K562 (cell line): ENCODE results near the gene ALG5. TPM values are rescaled to one million over a fixed set of nuclear protein-coding genes. Genes with fewer than 3 reads are reported as not detected.

ENCODE experiments used
- ATAC-seq: fragments of 200-7000 bp; cut with Tn5 transposase; 3 replicates; pipeline ENCODE4 v1.9.1; 2020; ENCODE audit warnings: moderate library complexity
- BruUV-seq: library from RNA; stranded (reverse); fragments of 400-500 nt; replicated peaks from 2 replicates; lab custom pipeline; 2021; lab: Mats Ljungman, UMichigan
- CTCF ChIA-PET: fragments of 300-600 bp; formaldehyde crosslinking; extraction: SDS; loops from one replicate; lab custom pipeline; 2021; ENCODE audit warnings: low intra/inter-chr PET ratio; lab: Yijun Ruan, JAX
- POLR2A ChIA-PET: fragments of 300-600, 350-650 bp; sonication (Branson Sonifier 250); formaldehyde crosslinking; extraction: SDS; loops from one replicate; lab custom pipeline; 2021; ENCODE audit warnings: antibody characterized with exemption, inconsistent platforms; lab: Yijun Ruan, JAX
- DNase-seq, 4 experiments: peaks; one replicate each; pipeline versions ENCODE4 v3.0.0 to v3.0.0-alpha.2; 2011 to 2018; ENCODE audit warnings: low spot score in 3 of 4, mixed read lengths in 3 of 4; ENCODE audit errors: extremely low read depth in 1 of 4
- FAIRE-seq: peaks from 2 replicates; lab custom pipeline; 2011; peaks lifted over from hg19 to GRCh38; lab: Jason Lieb, UNC
- H2AFZ ChIP-seq: 2 replicates; pipeline ENCODE4 v1.6.0; 2011; ENCODE audit warnings: low read depth, low read length, control low read depth, inconsistent platforms
- H3K27ac ChIP-seq: fragments of 200-600 bp; 3 replicates; pipeline ENCODE4 v1.8.0; 2011; ENCODE audit warnings: low read depth, mild to moderate bottlenecking, control low read depth, inconsistent platforms, low read length, moderate library complexity, mixed read lengths; ENCODE audit errors: extremely low read depth
- H3K27me3 ChIP-seq, 2 experiments: fragments of 300-600 bp in 1 of 2; 2 replicates in 1 of 2; 3 replicates in 1 of 2; pipeline versions ENCODE4 v1.6.0 to v1.8.0; 2011; ENCODE audit warnings: inconsistent platforms in 2 of 2, low read length in 2 of 2, mild to moderate bottlenecking in 1 of 2, mixed read lengths in 1 of 2, moderate library complexity in 1 of 2; ENCODE audit not compliant: control insufficient read depth in 2 of 2, insufficient read depth in 2 of 2
- H3K36me3 ChIP-seq: fragments of 300-600 bp; 3 replicates; pipeline ENCODE4 v1.8.0; 2011; ENCODE audit warnings: mild to moderate bottlenecking, low read length, inconsistent platforms; ENCODE audit not compliant: control insufficient read depth, insufficient read depth
- H3K4me1 ChIP-seq, 2 experiments: fragments of 200-600 bp in 1 of 2; replicated peaks in 1 of 2; 2 replicates in 1 of 2; 3 replicates in 1 of 2; pipeline versions ENCODE4 v1.5.1 to v1.8.0; 2011; ENCODE audit warnings: inconsistent platforms in 2 of 2, low read length in 2 of 2, mild to moderate bottlenecking in 1 of 2, mixed read lengths in 1 of 2, moderate library complexity in 1 of 2; ENCODE audit not compliant: control insufficient read depth in 2 of 2, insufficient read depth in 2 of 2
- H3K4me2 ChIP-seq: 2 replicates; pipeline ENCODE4 v1.6.1; 2011; ENCODE audit warnings: low read length, control low read depth, inconsistent platforms, mixed read lengths; ENCODE audit not compliant: insufficient read depth
- H3K4me3 ChIP-seq: fragments of 200-600 bp; sonication (generic), shearing (Covaris generic); 2 replicates; pipeline ENCODE4 v1.5.1; 2016; ENCODE audit warnings: control low read depth, inconsistent platforms
- H3K79me2 ChIP-seq: fragments of 200-600 bp; 3 replicates; pipeline ENCODE4 v1.8.0; 2011; ENCODE audit warnings: low read length, inconsistent platforms; ENCODE audit not compliant: control insufficient read depth, insufficient read depth
- H3K9ac ChIP-seq, 2 experiments: 2 replicates each; pipeline versions ENCODE4 v1.6.0 to v1.6.1; 2011; ENCODE audit warnings: low read depth in 2 of 2, low read length in 2 of 2, control low read depth in 1 of 2, inconsistent platforms in 1 of 2, mild to moderate bottlenecking in 1 of 2, mixed read lengths in 1 of 2; ENCODE audit not compliant: insufficient read depth in 1 of 2
- H3K9me1 ChIP-seq: one replicate; pipeline ENCODE4 v1.6.0; 2011; ENCODE audit warnings: inconsistent platforms, mild to moderate bottlenecking, low read length, moderate library complexity; ENCODE audit not compliant: control insufficient read depth, insufficient read depth
- H3K9me3 ChIP-seq: replicated peaks from 2 replicates; pipeline ENCODE4 v1.5.1; 2011; ENCODE audit warnings: low read depth, low read length, inconsistent platforms; ENCODE audit not compliant: control insufficient read depth, insufficient read depth
- H4K20me1 ChIP-seq: replicated peaks from 2 replicates; pipeline ENCODE4 v1.6.1; 2011; ENCODE audit warnings: low read length, inconsistent platforms, mixed read lengths; ENCODE audit not compliant: control insufficient read depth, insufficient read depth
- CBFA2T3 ChIP-seq: fragments of 450-650 bp; IDR thresholded peaks from 2 replicates; pipeline ENCODE4 v1.6.1; 2017
- ELF1 ChIP-seq: fragments of 200-800 bp; sonication (Bioruptor generic); IDR thresholded peaks from 2 replicates; pipeline ENCODE4 v1.6.1; 2016; ENCODE audit warnings: missing genetic modification characterization, missing compliant biosample characterization
- EWSR1 ChIP-seq: fragments of 450-650 bp; IDR thresholded peaks from 2 replicates; pipeline ENCODE4 v1.6.1; 2018; ENCODE audit warnings: borderline replicate concordance, mild to moderate bottlenecking, low read depth, moderate library complexity; ENCODE audit not compliant: partially characterized antibody
- FOSL1 ChIP-seq: fragments of 200-800 bp; sonication (Bioruptor generic); conservative IDR thresholded peaks from 2 replicates; pipeline ENCODE4 v1.6.1; 2016; ENCODE audit warnings: missing genetic modification characterization, missing compliant biosample characterization
- FOXA3 ChIP-seq, 2 experiments: fragments of 450-650 bp in 1 of 2; sonication (generic) in 1 of 2; formaldehyde crosslinking; IDR thresholded peaks in 1 of 2; conservative IDR thresholded peaks in 1 of 2; 2 replicates each; pipeline versions ENCODE4 v1.4.0 to v1.8.0; 2020 to 2022; ENCODE audit warnings: mild to moderate bottlenecking in 2 of 2, missing genetic modification reagents in 1 of 2
- HDAC1 ChIP-seq, 2 experiments: fragments of 450-650 bp; IDR thresholded peaks; 2 replicates each; pipeline ENCODE4 v1.6.1; 2016 to 2017; ENCODE audit warnings: inconsistent platforms in 1 of 2, mild to moderate bottlenecking in 1 of 2, moderate library complexity in 1 of 2
- LEF1 ChIP-seq: fragments of 450-650 bp; IDR thresholded peaks from 2 replicates; pipeline ENCODE4 v1.6.1; 2016; ENCODE audit warnings: mild to moderate bottlenecking
- MTA1 ChIP-seq: fragments of 450-650 bp; IDR thresholded peaks from 2 replicates; pipeline ENCODE4 v1.6.1; 2017; ENCODE audit warnings: borderline replicate concordance
- PTTG1 ChIP-seq: fragments of 450-650 bp; IDR thresholded peaks from 2 replicates; pipeline ENCODE4 v1.6.1; 2016; ENCODE audit warnings: low read depth, mild to moderate bottlenecking, missing genetic modification characterization, missing compliant biosample characterization
- SRSF9 ChIP-seq: fragments of 200-400 bp; formaldehyde crosslinking; IDR thresholded peaks from 2 replicates; pipeline ENCODE4 v1.6.1; 2017; ENCODE audit warnings: low read depth, low read length, borderline replicate concordance
- TAF1 ChIP-seq: IDR thresholded peaks from 2 replicates; pipeline ENCODE4 v1.6.1; 2011; ENCODE audit warnings: mild to moderate bottlenecking, low read length, moderate library complexity; ENCODE audit not compliant: insufficient read depth, control insufficient read depth, severe bottlenecking; ENCODE audit errors: extremely low read depth
- WGBS: fragments of 100-300 bp; shearing (Covaris generic); methylation state at CpG from one replicate; pipeline ENCODE4 v1.1.6; 2016; ENCODE audit warnings: low coverage, mixed read lengths; ENCODE audit not compliant: insufficient coverage; ENCODE audit errors: missing lambda C conversion rate; 5-methylcytosine and 5-hydroxymethylcytosine counted together
- in situ Hi-C: fragments of 300-500 bp; cut with MboI; formaldehyde crosslinking; loops from 4 replicates; pipeline ENCODE4 v1.15.0; 2018; ENCODE audit warnings: inconsistent platforms, mixed read lengths
- intact Hi-C: fragments of 100-400 bp; cut with micrococcal nuclease; formaldehyde crosslinking; loops from 2 replicates; pipeline ENCODE4 v1.14.2; 2022
- polyA plus RNA-seq, 8 experiments: library from polyadenylated mRNA; depleted of rRNA in 4 of 8; stranded (reverse) in 5 of 8; unstranded in 3 of 8; fragments of >200 nt; fragmentation: Nextera tagmentation in 2 of 8; fragmentation: Illumina TruSeq in 1 of 8; extraction: Ambion mirVana in 2 of 8; extraction: Trizol in 1 of 8; gene quantifications; 2 replicates each; pipeline versions ENCODE4 v1.2.1 to v1.2.3, GENCODE V29; 2011 to 2014; ENCODE audit warnings: inconsistent platforms in 1 of 8, missing spikeins in 1 of 8
- total RNA-seq, 7 experiments: library from RNA; depleted of rRNA in 6 of 7; stranded (reverse); fragments of >200 nt in 6 of 7; fragmentation: Illumina TruSeq in 2 of 7; extraction: Trizol in 2 of 7; gene quantifications; 2 replicates each; pipeline versions ENCODE4 v1.2.1 to v1.2.3, GENCODE V29; 2011 to 2021; ENCODE audit warnings: low replicate concordance in 1 of 7
- TF ChIP-seq, protein P1 (sequence below), 2 experiments: fragments of 200-800 bp in 1 of 2; sonication (Bioruptor generic) in 1 of 2; sonication (generic) in 1 of 2; formaldehyde crosslinking in 1 of 2; IDR thresholded peaks in 1 of 2; conservative IDR thresholded peaks in 1 of 2; 2 replicates each; pipeline versions ENCODE4 v1.5.0 to v1.6.1; 2016 to 2020; ENCODE audit warnings: missing compliant biosample characterization in 1 of 2, missing genetic modification characterization in 1 of 2, missing genetic modification reagents in 1 of 2

Gene ALG5
- total and polyA plus RNA-seq, 9 of the 15 experiments (the other 6 are each of a cell fraction or from before 2014, with no cell fraction given) = 33.6 to 80.5 (median 48.2) TPM

DNA sequence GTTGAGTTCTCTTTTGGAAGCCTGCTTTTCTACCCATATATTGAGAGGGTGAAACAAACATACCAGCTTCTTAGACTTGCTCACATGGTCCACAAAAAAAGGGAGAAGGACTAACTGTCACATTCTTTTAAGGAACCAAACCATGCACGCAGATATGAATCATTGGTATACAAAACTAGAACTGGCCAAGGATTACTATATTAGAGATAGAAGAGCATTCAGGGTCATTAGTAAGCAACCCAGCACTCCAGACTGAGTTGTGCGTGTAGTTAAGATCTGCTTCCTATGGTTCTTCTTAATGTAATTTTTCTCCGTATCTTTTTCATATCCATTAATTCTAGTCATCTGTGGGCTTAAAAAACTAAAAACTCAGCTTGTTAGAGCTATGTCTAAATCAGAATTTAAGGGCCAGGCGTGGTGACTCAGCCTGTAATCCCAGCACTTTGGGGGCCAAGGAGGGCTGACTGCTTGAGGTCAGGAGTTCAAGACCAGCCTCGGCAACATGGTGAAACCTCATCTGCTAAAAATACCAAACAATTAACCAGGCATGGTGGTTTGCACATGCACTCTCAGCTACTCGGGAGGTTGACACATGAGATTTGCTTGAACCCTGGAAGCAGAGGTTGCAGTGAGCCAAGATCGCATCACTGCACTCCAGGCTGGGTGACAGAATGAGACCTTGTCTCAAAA is 19.6 kb downstream of the ALG5 start (continued):
- TF ChIP-seq, protein P1, sequence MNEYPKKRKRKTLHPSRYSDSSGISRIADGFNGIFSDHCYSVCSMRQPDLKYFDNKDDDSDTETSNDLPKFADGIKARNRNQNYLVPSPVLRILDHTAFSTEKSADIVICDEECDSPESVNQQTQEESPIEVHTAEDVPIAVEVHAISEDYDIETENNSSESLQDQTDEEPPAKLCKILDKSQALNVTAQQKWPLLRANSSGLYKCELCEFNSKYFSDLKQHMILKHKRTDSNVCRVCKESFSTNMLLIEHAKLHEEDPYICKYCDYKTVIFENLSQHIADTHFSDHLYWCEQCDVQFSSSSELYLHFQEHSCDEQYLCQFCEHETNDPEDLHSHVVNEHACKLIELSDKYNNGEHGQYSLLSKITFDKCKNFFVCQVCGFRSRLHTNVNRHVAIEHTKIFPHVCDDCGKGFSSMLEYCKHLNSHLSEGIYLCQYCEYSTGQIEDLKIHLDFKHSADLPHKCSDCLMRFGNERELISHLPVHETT (CRISPR knock-in tag; conservative IDR thresholded peaks at IDR 0.05 in 1 of 2, IDR thresholded peaks at IDR 0.05 in 1 of 2) = no peak

DNA sequence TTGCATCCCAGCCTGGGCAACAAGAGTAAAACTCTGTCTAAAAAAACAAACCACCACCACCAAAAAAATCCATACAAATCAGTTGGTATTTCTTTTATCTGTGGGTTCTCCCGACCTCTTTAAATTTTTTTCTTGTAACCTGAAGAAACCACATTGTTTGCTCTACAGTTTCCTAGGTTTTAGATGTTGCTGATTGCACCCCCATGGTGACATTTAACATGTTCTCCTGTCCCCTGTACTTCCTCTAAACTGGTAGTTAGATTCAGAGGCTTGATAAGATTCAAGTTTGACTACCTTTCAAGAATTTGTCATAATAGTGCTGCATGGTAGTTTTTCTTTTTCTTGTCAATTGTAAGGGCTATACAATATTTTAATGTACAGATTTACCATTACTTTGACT is 24.0 kb downstream of the ALG5 start:
- intact Hi-C loops = no loop called here
- Histone ChIP-seq H3K79me2 (no peaks in the 10 kb centered on the region), H3K27ac (no peak overlapping the region), H3K27me3 (no peaks in the 10 kb centered on the region)
- DNase-seq (no peak), ATAC-seq (no peak)
- CTCF ChIA-PET = no interaction called here
- TF ChIP-seq LEF1 (no peak), EWSR1 (no peak), PTTG1 (tag) (no peak), MTA1 (no peak), CBFA2T3 (no peak), FOXA3 (CRISPR knock-in tag; conservative IDR thresholded peaks at IDR 0.05 in 1 of 2, IDR thresholded peaks at IDR 0.05 in 1 of 2) (no peak), FOSL1 (tag) (no peak), ELF1 (tag) (no peak), HDAC1 (IDR thresholded peaks at IDR 0.05) (no peak), SRSF9 (no peak), TAF1 (no peak)
- TF ChIP-seq, all 486 proteins: peak for 0
- FAIRE-seq = no peak
- no peak overlapping the region for H3K4me3 ChIP-seq
- H3K4me2 ChIP-seq = no peak overlapping the region
- H2AFZ ChIP-seq = no peak overlapping the region
- 80% methylated on average over 1 of the region's 1 CpG for WGBS
- peaks cover 45% of the 10 kb centered on the region for H3K36me3 ChIP-seq
- no peak overlapping the region for H3K9ac ChIP-seq
- H3K9me1 ChIP-seq = no peaks in the 10 kb centered on the region
- no TSS peak for BruUV-seq
- H4K20me1 ChIP-seq = no peaks in the 10 kb centered on the region
- POLR2A ChIA-PET = no interaction called here
- H3K9me3 ChIP-seq = no peaks in the 10 kb centered on the region
- H3K4me1 ChIP-seq = no peaks in the 10 kb centered on the region
- in situ Hi-C loops = no loop called here
